HepG2 (cell line): Measurements from ENCODE around the gene EYA2. TPM values are rescaled to one million over a fixed set of nuclear protein-coding genes. Genes with fewer than 3 reads are reported as not detected.

Experiments used
- ATAC-seq: fragments of 200-7000 bp; cut with Tn5 transposase; 3 replicates; pipeline ENCODE4 v1.9.1; 2020; ENCODE audit warnings: mild to moderate bottlenecking, moderate library complexity
- BruUV-seq: library from RNA; stranded (reverse); fragments of 400-500 nt; replicated peaks from 2 replicates; lab custom pipeline; 2021; lab: Mats Ljungman, UMichigan
- CTCF ChIA-PET: fragments of 300-600 bp; formaldehyde crosslinking; extraction: SDS; loops from one replicate; lab custom pipeline; 2021; ENCODE audit warnings: low total read pairs, inconsistent platforms, low intra/inter-chr PET ratio; lab: Yijun Ruan, JAX
- POLR2A ChIA-PET: fragments of 350-600 bp; sonication (Branson Sonifier 250); formaldehyde crosslinking; loops from one replicate; lab custom pipeline; 2020; ENCODE audit warnings: antibody characterized with exemption, inconsistent platforms; lab: Yijun Ruan, JAX
- DNase-seq: peaks from one replicate; pipeline ENCODE4 v3.0.0-alpha.2; 2015; ENCODE audit warnings: low spot score
- FAIRE-seq: peaks from 3 replicates; lab custom pipeline; 2011; peaks lifted over from hg19 to GRCh38; lab: Jason Lieb, UNC
- H2AFZ ChIP-seq: one replicate; pipeline ENCODE4 v1.6.1; 2011; ENCODE audit warnings: low read length, inconsistent platforms
- H3K27ac ChIP-seq: fragments of 300-600 bp; 3 replicates; pipeline ENCODE4 v1.8.0; 2011; ENCODE audit warnings: mixed run types, mild to moderate bottlenecking, mixed read lengths, low read length, inconsistent platforms; ENCODE audit not compliant: insufficient read depth; ENCODE audit errors: extremely low read length
- H3K27me3 ChIP-seq, 2 experiments: fragments of 200-600 bp in 1 of 2; 2 replicates in 1 of 2; 3 replicates in 1 of 2; pipeline versions ENCODE4 v1.6.0 to v1.8.0; 2011; ENCODE audit warnings: low read length in 2 of 2, mild to moderate bottlenecking in 2 of 2, moderate library complexity in 2 of 2, inconsistent platforms in 1 of 2; ENCODE audit not compliant: insufficient read depth in 2 of 2, control insufficient read depth in 1 of 2
- H3K36me3 ChIP-seq, 2 experiments: fragments of 200-600 bp in 1 of 2; replicated peaks in 1 of 2; 2 replicates in 1 of 2; 3 replicates in 1 of 2; pipeline versions ENCODE4 v1.5.1 to v1.8.0; 2011; ENCODE audit warnings: low read length in 2 of 2, inconsistent platforms in 1 of 2; ENCODE audit not compliant: insufficient read depth in 2 of 2, control insufficient read depth in 1 of 2
- H3K4me1 ChIP-seq: 2 replicates; pipeline ENCODE4 v1.5.1; 2012; ENCODE audit warnings: low read length, inconsistent platforms; ENCODE audit not compliant: insufficient read depth
- H3K4me2 ChIP-seq: 2 replicates; pipeline ENCODE4 v1.6.0; 2011; ENCODE audit warnings: low read depth, low read length, inconsistent platforms
- H3K4me3 ChIP-seq, 3 experiments: fragments of 200-600 bp in 1 of 3; sonication (generic), shearing (Covaris generic) in 1 of 3; replicated peaks in 1 of 3; 2 replicates each; pipeline ENCODE4 v1.5.1; 2011 to 2016; ENCODE audit warnings: low read length in 3 of 3, inconsistent platforms in 2 of 3, low read depth in 2 of 3, mild to moderate bottlenecking in 2 of 3, control low read depth in 1 of 3, mixed read lengths in 1 of 3; ENCODE audit not compliant: insufficient read depth in 1 of 3
- H3K79me2 ChIP-seq: one replicate; pipeline ENCODE4 v1.6.1; 2011; ENCODE audit warnings: low read length, inconsistent platforms; ENCODE audit not compliant: insufficient read depth
- H3K9ac ChIP-seq: 2 replicates; pipeline ENCODE4 v1.6.0; 2011; ENCODE audit warnings: mild to moderate bottlenecking, low read depth, low read length, inconsistent platforms; ENCODE audit not compliant: insufficient read depth
- H3K9me3 ChIP-seq: 2 replicates; pipeline ENCODE4 v1.5.1; 2012; ENCODE audit warnings: mild to moderate bottlenecking, low read length
- H4K20me1 ChIP-seq: 2 replicates; pipeline ENCODE4 v1.6.0; 2011; ENCODE audit warnings: inconsistent platforms, mild to moderate bottlenecking, low read length, moderate library complexity; ENCODE audit not compliant: insufficient read depth
- ATM ChIP-seq: fragments of 450-650 bp; IDR thresholded peaks from 2 replicates; pipeline ENCODE4 v1.7.1; 2017; ENCODE audit warnings: mild to moderate bottlenecking, borderline replicate concordance
- CC2D1A ChIP-seq: sonication (generic); formaldehyde crosslinking; IDR thresholded peaks from 2 replicates; pipeline ENCODE4 v1.8.1; 2023; ENCODE audit warnings: mild to moderate bottlenecking, missing genetic modification reagents
- CCAR2 ChIP-seq: fragments of 200-400 bp; formaldehyde crosslinking; optimal IDR thresholded peaks from 2 replicates; pipeline ENCODE3; 2018; ENCODE audit warnings: low read depth, mild to moderate bottlenecking, low read length, moderate library complexity
- FOXK1 ChIP-seq: sonication (generic); formaldehyde crosslinking; IDR thresholded peaks from 2 replicates; pipeline ENCODE4 v1.4.0; 2020; ENCODE audit warnings: low read depth, missing genetic modification reagents, borderline replicate concordance
- GATAD1 ChIP-seq: IDR thresholded peaks from 2 replicates; pipeline ENCODE4 v1.6.1; 2016; ENCODE audit warnings: missing genetic modification reagents, missing compliant biosample characterization
- KDM6A ChIP-seq: IDR thresholded peaks from 2 replicates; pipeline ENCODE4 v1.6.1; 2016; ENCODE audit warnings: low read depth
- NCOA5 ChIP-seq: sonication (generic); formaldehyde crosslinking; IDR thresholded peaks from 2 replicates; pipeline ENCODE4 v1.4.0; 2020; ENCODE audit warnings: missing genetic modification reagents
- PAF1 ChIP-seq: IDR thresholded peaks from 2 replicates; pipeline ENCODE4 v1.6.1; 2016; ENCODE audit warnings: missing genetic modification reagents, missing compliant biosample characterization
- PHF5A ChIP-seq: IDR thresholded peaks from one replicate; pipeline ENCODE4 v1.6.1; 2018; ENCODE audit warnings: low read depth, missing genetic modification reagents; ENCODE audit not compliant: unreplicated experiment
- SMAD1 ChIP-seq: sonication (generic); formaldehyde crosslinking; IDR thresholded peaks from 2 replicates; pipeline ENCODE4 v1.4.0; 2020; ENCODE audit warnings: missing genetic modification reagents, low read depth, mild to moderate bottlenecking, borderline replicate concordance
- ZBTB3 ChIP-seq: sonication (generic); formaldehyde crosslinking; IDR thresholded peaks from 2 replicates; pipeline ENCODE4 v1.4.0; 2020; ENCODE audit warnings: low read depth, mild to moderate bottlenecking, moderate library complexity, missing genetic modification reagents, borderline replicate concordance
- ZNF225 ChIP-seq: sonication (generic); formaldehyde crosslinking; IDR thresholded peaks from 2 replicates; pipeline ENCODE4 v1.4.0; 2020; ENCODE audit warnings: mild to moderate bottlenecking, missing genetic modification reagents
- ZNF614 ChIP-seq: IDR thresholded peaks from 2 replicates; pipeline ENCODE4 v1.6.1; 2018; ENCODE audit warnings: missing biosample characterization, missing genetic modification reagents, inconsistent platforms, borderline replicate concordance
- ZNF615 ChIP-seq: sonication (generic); formaldehyde crosslinking; IDR thresholded peaks from 2 replicates; pipeline ENCODE4 v1.5.0; 2020; ENCODE audit warnings: mild to moderate bottlenecking, missing genetic modification reagents, borderline replicate concordance
- ZNF749 ChIP-seq: sonication (generic); formaldehyde crosslinking; IDR thresholded peaks from 2 replicates; pipeline ENCODE4 v1.8.0; 2022; ENCODE audit warnings: mild to moderate bottlenecking, missing genetic modification reagents, moderate library complexity, borderline replicate concordance
- WGBS: methylation state at CpG from one replicate; pipeline ENCODE4 v1.1.6; 2017; ENCODE audit warnings: low lambda C conversion rate; 5-methylcytosine and 5-hydroxymethylcytosine counted together
- in situ Hi-C: cut with HindIII; loops from 2 replicates; pipeline ENCODE4 v1.10.0; 2017; ENCODE audit warnings: low pct_unique_long_range_greater_than_20kb; ENCODE audit not compliant: extremely low pct_ligation_motif_present
- intact Hi-C: fragments of 100-400 bp; cut with micrococcal nuclease; formaldehyde crosslinking; loops from one replicate; pipeline ENCODE4 v1.10.0; 2022; ENCODE audit not compliant: unreplicated experiment
- polyA plus RNA-seq, 8 experiments: library from polyadenylated mRNA; depleted of rRNA in 3 of 8; stranded (reverse) in 7 of 8; unstranded in 1 of 8; fragments of >200 nt; fragmentation: Illumina TruSeq in 4 of 8; extraction: Trizol in 4 of 8; gene quantifications; 2 replicates each; pipeline versions ENCODE4 v1.2.1 to v1.2.3, GENCODE V29; 2011 to 2016; ENCODE audit warnings: low read depth in 4 of 8, missing spikeins in 1 of 8, mixed read lengths in 1 of 8; ENCODE audit not compliant: insufficient read depth in 1 of 8
- total RNA-seq, 5 experiments: library from RNA; depleted of rRNA; stranded (reverse); fragments of >200 nt; fragmentation: Illumina TruSeq; extraction: Trizol; gene quantifications; 2 replicates each; pipeline ENCODE4 v1.2.3, GENCODE V29; 2016; ENCODE audit warnings: low read depth in 1 of 5
- TF ChIP-seq, protein P1 (sequence below): sonication (generic); formaldehyde crosslinking; IDR thresholded peaks from 2 replicates; pipeline ENCODE4 v1.4.0; 2020; ENCODE audit warnings: mild to moderate bottlenecking, missing genetic modification reagents
- TF ChIP-seq, protein P2 (sequence below): sonication (generic); formaldehyde crosslinking; IDR thresholded peaks from 2 replicates; pipeline ENCODE4 v1.4.0; 2020; ENCODE audit warnings: mild to moderate bottlenecking, missing genetic modification reagents
- TF ChIP-seq, protein P3 (sequence below): sonication (generic); formaldehyde crosslinking; IDR thresholded peaks from 2 replicates; pipeline ENCODE4 v1.4.0; 2020; ENCODE audit warnings: missing genetic modification reagents, borderline replicate concordance
- TF ChIP-seq, protein P4 (sequence below): sonication (generic); formaldehyde crosslinking; conservative IDR thresholded peaks from 2 replicates; pipeline ENCODE4 v1.5.0; 2020; ENCODE audit warnings: missing genetic modification reagents

Gene EYA2
- total and polyA plus RNA-seq, 2 of the 13 experiments (the other 11 are each of a cell fraction or from before 2014, with no cell fraction given), result not detected

DNA sequence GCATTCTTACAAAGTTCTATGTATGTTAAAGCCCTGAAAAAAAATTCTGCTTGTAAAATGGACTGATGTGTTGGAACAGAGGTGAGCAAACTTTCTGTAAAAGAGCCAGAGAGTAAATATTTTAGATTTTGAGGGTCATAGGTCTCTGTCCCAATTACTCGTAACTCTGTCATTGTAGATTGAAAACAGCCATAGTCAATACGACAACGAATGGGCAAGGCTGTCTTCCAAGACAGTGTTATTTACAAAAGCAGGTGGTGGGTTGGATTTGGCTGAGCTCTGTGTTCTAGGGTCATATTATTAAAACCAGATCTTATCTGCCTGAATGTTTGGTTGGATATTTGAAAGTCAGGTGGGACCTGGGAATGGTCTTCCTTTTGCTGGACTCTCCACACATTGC is 135.2 kb downstream of the EYA2 start (continued):
- TF ChIP-seq PAF1 (CRISPR knock-in tag) (no peak), ATM (no peak), PHF5A (no peak), SMAD1 (CRISPR knock-in tag) (no peak)

DNA sequence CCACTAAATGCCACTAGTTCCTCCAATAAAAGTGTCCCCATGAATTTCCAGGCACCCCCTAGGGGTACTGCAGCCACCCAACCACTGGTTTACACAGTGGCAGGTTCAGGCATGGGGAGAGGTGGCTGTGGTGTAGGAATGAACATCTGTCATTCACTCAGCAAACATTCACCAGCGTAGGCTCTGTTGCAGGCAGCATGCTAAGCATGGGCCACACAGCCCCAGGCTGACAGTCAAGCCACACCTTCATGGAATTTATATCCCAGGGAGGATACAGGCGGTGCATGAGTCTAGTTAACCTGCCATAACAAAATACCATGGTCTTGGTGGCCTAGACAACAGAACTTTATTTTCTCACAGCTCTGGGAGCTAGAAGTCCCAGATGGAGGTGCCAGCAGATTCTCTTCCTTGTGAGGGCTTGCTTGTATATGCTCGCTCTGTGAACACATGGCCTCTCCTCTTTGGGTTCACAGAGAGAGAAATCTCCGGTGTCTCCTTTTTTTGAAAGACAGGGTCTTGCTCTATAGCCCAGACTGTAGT is 135.7 kb downstream of the EYA2 start:
- no peak overlapping the region for H3K27ac ChIP-seq
- no peak overlapping the region for H3K4me2 ChIP-seq
- in situ Hi-C loops (no loop called here), intact Hi-C loops (no loop called here)
- peaks cover 0 to 4% of the 10 kb centered on the region in 2 experiments; a peak in 1 of 5 replicates for H3K27me3 ChIP-seq
- H3K4me3 ChIP-seq, result no peak overlapping the region
- H4K20me1 ChIP-seq, result no peaks in the 10 kb centered on the region
- peaks cover 12% of the 10 kb centered on the region for H3K4me1 ChIP-seq
- peaks cover 14% of the 10 kb centered on the region for H3K9me3 ChIP-seq
- 30% methylated on average over 4 of the region's 4 CpGs for WGBS
- no peaks in the 10 kb centered on the region for H3K36me3 ChIP-seq
- FAIRE-seq, result no peak
- H2AFZ ChIP-seq, result no peak overlapping the region
- H3K79me2 ChIP-seq, result no peaks in the 10 kb centered on the region
- DNase-seq, result no peak
- BruUV-seq, result no TSS peak
- ATAC-seq, result no peak
- H3K9ac ChIP-seq, result no peak overlapping the region
- POLR2A ChIA-PET, result no interaction called here
- CTCF ChIA-PET, result no interaction called here
- TF ChIP-seq ZNF225 (CRISPR knock-in tag) (no peak), FOXK1 (CRISPR knock-in tag) (no peak), ZNF749 (CRISPR knock-in tag) (no peak), KDM6A (CRISPR knock-in tag) (no peak), CC2D1A (CRISPR knock-in tag) (no peak), CCAR2 (no peak), NCOA5 (CRISPR knock-in tag) (no peak), ZNF614 (CRISPR knock-in tag) (no peak), ZBTB3 (CRISPR knock-in tag) (no peak), ZNF615 (no peak), GATAD1 (CRISPR knock-in tag) (no peak)
- TF ChIP-seq, protein P1, sequence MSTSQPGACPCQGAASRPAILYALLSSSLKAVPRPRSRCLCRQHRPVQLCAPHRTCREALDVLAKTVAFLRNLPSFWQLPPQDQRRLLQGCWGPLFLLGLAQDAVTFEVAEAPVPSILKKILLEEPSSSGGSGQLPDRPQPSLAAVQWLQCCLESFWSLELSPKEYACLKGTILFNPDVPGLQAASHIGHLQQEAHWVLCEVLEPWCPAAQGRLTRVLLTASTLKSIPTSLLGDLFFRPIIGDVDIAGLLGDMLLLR (CRISPR knock-in tag), result no peak
- TF ChIP-seq, protein P2, sequence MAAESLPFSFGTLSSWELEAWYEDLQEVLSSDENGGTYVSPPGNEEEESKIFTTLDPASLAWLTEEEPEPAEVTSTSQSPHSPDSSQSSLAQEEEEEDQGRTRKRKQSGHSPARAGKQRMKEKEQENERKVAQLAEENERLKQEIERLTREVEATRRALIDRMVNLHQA (CRISPR knock-in tag), result no peak
- TF ChIP-seq, protein P3, sequence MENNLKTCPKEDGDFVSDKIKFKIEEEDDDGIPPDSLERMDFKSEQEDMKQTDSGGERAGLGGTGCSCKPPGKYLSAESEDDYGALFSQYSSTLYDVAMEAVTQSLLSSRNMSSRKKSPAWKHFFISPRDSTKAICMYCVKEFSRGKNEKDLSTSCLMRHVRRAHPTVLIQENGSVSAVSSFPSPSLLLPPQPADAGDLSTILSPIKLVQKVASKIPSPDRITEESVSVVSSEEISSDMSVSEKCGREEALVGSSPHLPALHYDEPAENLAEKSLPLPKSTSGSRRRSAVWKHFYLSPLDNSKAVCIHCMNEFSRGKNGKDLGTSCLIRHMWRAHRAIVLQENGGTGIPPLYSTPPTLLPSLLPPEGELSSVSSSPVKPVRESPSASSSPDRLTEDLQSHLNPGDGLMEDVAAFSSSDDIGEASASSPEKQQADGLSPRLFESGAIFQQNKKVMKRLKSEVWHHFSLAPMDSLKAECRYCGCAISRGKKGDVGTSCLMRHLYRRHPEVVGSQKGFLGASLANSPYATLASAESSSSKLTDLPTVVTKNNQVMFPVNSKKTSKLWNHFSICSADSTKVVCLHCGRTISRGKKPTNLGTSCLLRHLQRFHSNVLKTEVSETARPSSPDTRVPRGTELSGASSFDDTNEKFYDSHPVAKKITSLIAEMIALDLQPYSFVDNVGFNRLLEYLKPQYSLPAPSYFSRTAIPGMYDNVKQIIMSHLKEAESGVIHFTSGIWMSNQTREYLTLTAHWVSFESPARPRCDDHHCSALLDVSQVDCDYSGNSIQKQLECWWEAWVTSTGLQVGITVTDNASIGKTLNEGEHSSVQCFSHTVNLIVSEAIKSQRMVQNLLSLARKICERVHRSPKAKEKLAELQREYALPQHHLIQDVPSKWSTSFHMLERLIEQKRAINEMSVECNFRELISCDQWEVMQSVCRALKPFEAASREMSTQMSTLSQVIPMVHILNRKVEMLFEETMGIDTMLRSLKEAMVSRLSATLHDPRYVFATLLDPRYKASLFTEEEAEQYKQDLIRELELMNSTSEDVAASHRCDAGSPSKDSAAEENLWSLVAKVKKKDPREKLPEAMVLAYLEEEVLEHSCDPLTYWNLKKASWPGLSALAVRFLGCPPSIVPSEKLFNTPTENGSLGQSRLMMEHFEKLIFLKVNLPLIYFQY (CRISPR knock-in tag), result no peak
- TF ChIP-seq, protein P4, sequence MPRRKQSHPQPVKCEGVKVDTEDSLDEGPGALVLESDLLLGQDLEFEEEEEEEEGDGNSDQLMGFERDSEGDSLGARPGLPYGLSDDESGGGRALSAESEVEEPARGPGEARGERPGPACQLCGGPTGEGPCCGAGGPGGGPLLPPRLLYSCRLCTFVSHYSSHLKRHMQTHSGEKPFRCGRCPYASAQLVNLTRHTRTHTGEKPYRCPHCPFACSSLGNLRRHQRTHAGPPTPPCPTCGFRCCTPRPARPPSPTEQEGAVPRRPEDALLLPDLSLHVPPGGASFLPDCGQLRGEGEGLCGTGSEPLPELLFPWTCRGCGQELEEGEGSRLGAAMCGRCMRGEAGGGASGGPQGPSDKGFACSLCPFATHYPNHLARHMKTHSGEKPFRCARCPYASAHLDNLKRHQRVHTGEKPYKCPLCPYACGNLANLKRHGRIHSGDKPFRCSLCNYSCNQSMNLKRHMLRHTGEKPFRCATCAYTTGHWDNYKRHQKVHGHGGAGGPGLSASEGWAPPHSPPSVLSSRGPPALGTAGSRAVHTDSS (CRISPR knock-in tag), result no peak
